H1 (cell line): ENCODE results near the gene TRAPPC3. TPM values are rescaled to one million over a fixed set of nuclear protein-coding genes. Genes with fewer than 3 reads are reported as not detected.

Experiments
- CTCF ChIA-PET: fragments of 300-600 bp; sonication (Branson Sonifier 250); formaldehyde crosslinking; loops from one replicate; lab custom pipeline; 2021; ENCODE audit not compliant: partially characterized antibody; lab: Charles Lee
- POLR2A ChIA-PET: fragments of 300-600 bp; sonication (Branson Sonifier 250); formaldehyde crosslinking; loops from one replicate; lab custom pipeline; 2021; ENCODE audit warnings: inconsistent platforms; ENCODE audit not compliant: partially characterized antibody; lab: Charles Lee
- DNase-seq, 2 experiments: peaks; one replicate each; pipeline versions ENCODE4 v3.0.0 to v3.0.0-alpha.2; 2010 to 2022; ENCODE audit warnings: low spot score in 2 of 2, low read depth in 1 of 2, mixed read lengths in 1 of 2
- FAIRE-seq: peaks from 2 replicates; lab custom pipeline; 2011; peaks lifted over from hg19 to GRCh38; lab: Jason Lieb, UNC
- H2AFZ ChIP-seq: 2 replicates; pipeline ENCODE4 v1.8.1; 2012; ENCODE audit warnings: low read length, inconsistent platforms
- H2AK5ac ChIP-seq: 2 replicates; pipeline ENCODE4 v1.6.1; 2013; ENCODE audit warnings: low read depth, low read length
- H2BK120ac ChIP-seq: replicated peaks from 2 replicates; pipeline ENCODE3; 2013; ENCODE audit warnings: low read depth, low read length, inconsistent platforms
- H2BK12ac ChIP-seq: 2 replicates; pipeline ENCODE4 v1.6.1; 2013; ENCODE audit warnings: low read depth, low read length
- H2BK15ac ChIP-seq: 2 replicates; pipeline ENCODE4 v1.6.1; 2013; ENCODE audit warnings: low read length
- H2BK20ac ChIP-seq: 2 replicates; pipeline ENCODE4 v1.6.1; 2013; ENCODE audit warnings: low read length
- H2BK5ac ChIP-seq: 2 replicates; pipeline ENCODE4 v1.6.1; 2013; ENCODE audit warnings: low read depth, low read length
- H3K14ac ChIP-seq: 2 replicates; pipeline ENCODE4 v1.6.1; 2013; ENCODE audit warnings: inconsistent platforms; ENCODE audit not compliant: insufficient read length
- H3K18ac ChIP-seq: 2 replicates; pipeline ENCODE4 v1.6.1; 2013; ENCODE audit warnings: low read length; ENCODE audit errors: extremely low read depth
- H3K23ac ChIP-seq: 2 replicates; pipeline ENCODE4 v1.6.1; 2013; ENCODE audit warnings: inconsistent platforms; ENCODE audit not compliant: insufficient read length
- H3K23me2 ChIP-seq: 2 replicates; pipeline ENCODE4 v1.6.1; 2013; ENCODE audit warnings: low read depth, low read length
- H3K27ac ChIP-seq: 2 replicates; pipeline ENCODE4 v1.6.1; 2011; ENCODE audit warnings: low read depth, low read length, inconsistent platforms
- H3K27me3 ChIP-seq, 4 experiments: replicated peaks in 1 of 4; 1 replicate in 1 of 4; 2 replicates in 3 of 4; pipeline versions ENCODE4 v1.6.1 to v1.8.1; 2011 to 2013; ENCODE audit warnings: low read length in 3 of 4, mild to moderate bottlenecking in 3 of 4, inconsistent platforms in 2 of 4, mixed read lengths in 2 of 4, moderate library complexity in 1 of 4; ENCODE audit not compliant: control insufficient read depth in 3 of 4, insufficient read depth in 3 of 4; ENCODE audit errors: extremely low read depth in 1 of 4
- H3K36me3 ChIP-seq, 4 experiments: 2 replicates each; pipeline versions ENCODE4 v1.6.1 to v1.8.1; 2011 to 2013; ENCODE audit warnings: mild to moderate bottlenecking in 4 of 4, low read length in 3 of 4, moderate library complexity in 2 of 4, control low read depth in 1 of 4, inconsistent platforms in 1 of 4; ENCODE audit not compliant: insufficient read depth in 4 of 4, control insufficient read depth in 2 of 4
- H3K4ac ChIP-seq: replicated peaks from 2 replicates; pipeline ENCODE3; 2013; ENCODE audit warnings: low read length, low read depth, mixed read lengths, inconsistent platforms; ENCODE audit not compliant: insufficient read length
- H3K4me1 ChIP-seq, 4 experiments: replicated peaks in 1 of 4; 1 replicate in 1 of 4; 2 replicates in 3 of 4; pipeline versions ENCODE4 v1.6.1 to v1.8.1; 2011 to 2013; ENCODE audit warnings: low read length in 3 of 4, inconsistent platforms in 2 of 4, mixed read lengths in 1 of 4; ENCODE audit not compliant: insufficient read depth in 4 of 4, control insufficient read depth in 3 of 4
- H3K4me2 ChIP-seq, 2 experiments: 2 replicates each; pipeline versions ENCODE4 v1.6.1 to v1.8.1; 2011 to 2013; ENCODE audit warnings: low read depth in 2 of 2, low read length in 2 of 2, control low read depth in 1 of 2, inconsistent platforms in 1 of 2, mild to moderate bottlenecking in 1 of 2; ENCODE audit not compliant: insufficient read depth in 1 of 2
- H3K4me3 ChIP-seq, 4 experiments: fragments of 200-600, 300-600 bp in 1 of 4; sonication (generic), shearing (Covaris generic), sonication (Bioruptor Twin) in 1 of 4; 2 replicates each; pipeline versions ENCODE4 v1.5.1 to v1.8.1; 2011 to 2016; ENCODE audit warnings: low read length in 4 of 4, low read depth in 3 of 4, control low read depth in 2 of 4, inconsistent platforms in 2 of 4, mild to moderate bottlenecking in 2 of 4, mixed read lengths in 1 of 4, moderate library complexity in 1 of 4; ENCODE audit not compliant: insufficient read depth in 2 of 4; ENCODE audit errors: extremely low read depth in 1 of 4
- H3K56ac ChIP-seq: replicated peaks from 2 replicates; pipeline ENCODE3; 2013; ENCODE audit warnings: low read depth, mild to moderate bottlenecking, mixed read lengths, low read length, inconsistent platforms; ENCODE audit not compliant: insufficient read length
- H3K79me1 ChIP-seq: 2 replicates; pipeline ENCODE4 v1.6.1; 2013; ENCODE audit warnings: low read depth, low read length, control low read depth
- H3K79me2 ChIP-seq, 2 experiments: 2 replicates each; pipeline versions ENCODE4 v1.6.1 to v1.8.1; 2012 to 2013; ENCODE audit warnings: low read length in 2 of 2, mild to moderate bottlenecking in 2 of 2, inconsistent platforms in 1 of 2; ENCODE audit not compliant: insufficient read depth in 2 of 2, control insufficient read depth in 1 of 2
- H3K9ac ChIP-seq, 4 experiments: replicated peaks in 1 of 4; 1 replicate in 1 of 4; 2 replicates in 3 of 4; pipeline versions ENCODE4 v1.6.1 to v1.8.1; 2011 to 2013; ENCODE audit warnings: low read depth in 3 of 4, low read length in 3 of 4, control low read depth in 2 of 4, mild to moderate bottlenecking in 2 of 4, moderate library complexity in 2 of 4, inconsistent platforms in 1 of 4; ENCODE audit errors: extremely low read depth in 1 of 4
- H3K9me3 ChIP-seq, 2 experiments: 2 replicates each; pipeline versions ENCODE4 v1.6.1 to v1.8.1; 2012 to 2013; ENCODE audit warnings: mild to moderate bottlenecking in 2 of 2, moderate library complexity in 2 of 2, control low read depth in 1 of 2, inconsistent platforms in 1 of 2, low read depth in 1 of 2, low read length in 1 of 2, mixed read lengths in 1 of 2; ENCODE audit not compliant: insufficient read depth in 2 of 2
- H4K20me1 ChIP-seq, 2 experiments: replicated peaks in 1 of 2; 2 replicates each; pipeline versions ENCODE3 to v1.8.1; 2011 to 2013; ENCODE audit warnings: inconsistent platforms in 2 of 2, low read length in 2 of 2, mild to moderate bottlenecking in 1 of 2; ENCODE audit not compliant: insufficient read depth in 2 of 2, control insufficient read depth in 1 of 2
- H4K5ac ChIP-seq: 2 replicates; pipeline ENCODE4 v1.6.1; 2013; ENCODE audit warnings: low read length, low read depth, mixed read lengths, inconsistent platforms; ENCODE audit not compliant: insufficient read length
- H4K8ac ChIP-seq: 2 replicates; pipeline ENCODE4 v1.8.0; 2013; ENCODE audit warnings: mild to moderate bottlenecking, moderate library complexity, low read length, inconsistent platforms; ENCODE audit not compliant: insufficient read depth; ENCODE audit errors: extremely low read depth
- H4K91ac ChIP-seq: replicated peaks from 2 replicates; pipeline ENCODE3; 2013; ENCODE audit warnings: low read length, mixed read lengths, inconsistent platforms; ENCODE audit not compliant: insufficient read length
- ATF2 ChIP-seq: IDR thresholded peaks from 2 replicates; pipeline ENCODE4 v1.6.1; 2012; ENCODE audit warnings: low read length, inconsistent platforms
- FOSL1 ChIP-seq: IDR thresholded peaks from 2 replicates; pipeline ENCODE4 v1.6.1; 2011; ENCODE audit warnings: mild to moderate bottlenecking, low read depth, low read length, moderate library complexity; ENCODE audit not compliant: insufficient read depth
- POLR2A ChIP-seq, 2 experiments: IDR thresholded peaks; 1 replicate in 1 of 2; 2 replicates in 1 of 2; pipeline ENCODE4 v1.6.1; 2011; ENCODE audit warnings: low read depth in 2 of 2, low read length in 2 of 2, mild to moderate bottlenecking in 2 of 2; ENCODE audit errors: control extremely low read depth in 1 of 2
- POLR2AphosphoS5 ChIP-seq: IDR thresholded peaks from 2 replicates; pipeline ENCODE4 v1.6.1; 2011; ENCODE audit warnings: low read depth, low read length
- TAF7 ChIP-seq: optimal IDR thresholded peaks from 2 replicates; pipeline ENCODE3; 2011; ENCODE audit warnings: low read depth, mild to moderate bottlenecking, inconsistent platforms, low read length, moderate library complexity, borderline replicate concordance
- WGBS, 2 experiments: shearing (Covaris generic) in 1 of 2; methylation state at CpG; one replicate each; pipeline versions ENCODE4 v1.1.6 to v1.1.7; 2013 to 2015; ENCODE audit warnings: low lambda C conversion rate in 2 of 2, mixed read lengths in 2 of 2, inconsistent platforms in 1 of 2, low coverage in 1 of 2, missing lambda C conversion rate in 1 of 2; ENCODE audit not compliant: insufficient replicate concordance in 2 of 2, insufficient coverage in 1 of 2, insufficient read length in 1 of 2; ENCODE audit errors: extremely low coverage in 1 of 2, missing lambda C conversion rate in 1 of 2; 5-methylcytosine and 5-hydroxymethylcytosine counted together
- polyA plus RNA-seq, 7 experiments: library from polyadenylated mRNA; depleted of rRNA in 3 of 7; stranded (reverse) in 5 of 7; unstranded in 2 of 7; fragments of >200 nt in 5 of 7; fragments of 200-250 nt in 2 of 7; gene quantifications; 1 replicate in 5 of 7; 2 replicates in 1 of 7; 4 replicates in 1 of 7; pipeline versions ENCODE4 v1.2.1 to v1.2.3, GENCODE V29; 2011 to 2013; ENCODE audit warnings: missing spikeins in 2 of 7, mixed read lengths in 2 of 7
- total RNA-seq: library from RNA; stranded (reverse); fragmentation: NEBNext Ultra II Directional; extraction: Animal tissue kit (Norgen Biotek cat#: 25700); gene quantifications from 2 replicates; pipeline ENCODE4 v1.2.1, GENCODE V29; 2021

TRAPPC3 gene
- total and polyA plus RNA-seq, 2 of the 8 experiments (the other 6 are each of a cell fraction or from before 2014, with no cell fraction given) = 47.8 to 51.0 TPM

- no peak overlapping the region for H2BK20ac ChIP-seq
- H2BK12ac ChIP-seq = no peak overlapping the region
- H2BK5ac ChIP-seq = no peak overlapping the region
- ChIA-PET POLR2A (no interaction called here), CTCF (interaction anchor here (0.6 to 20.9 kb wide), 4 partner anchors 9 to 37 kb away, joined by 3 to 738 read pairs (median 6); partner anchors contain the start of gene ADPRS)
- H3K4me2 ChIP-seq = no peak overlapping the region
- H3K27ac ChIP-seq = no peak overlapping the region
- no peak overlapping the region for H2BK15ac ChIP-seq
- no peaks in the 10 kb centered on the region for H3K23me2 ChIP-seq
- H3K36me3 ChIP-seq = peaks cover 0 to 3% (median 0%) of the 10 kb centered on the region in 4 experiments; a peak in 4 of 8 replicates
- H4K91ac ChIP-seq = no peak overlapping the region
- H4K20me1 ChIP-seq = peaks cover 0 to 2% of the 10 kb centered on the region in 2 experiments
- no peak overlapping the region for H2AK5ac ChIP-seq
- WGBS, 2 experiments = 86% methylated on average over 1 of the region's 1 CpG; no CpG with 5 or more reads in 1 of the 2 experiments
- no peak for DNase-seq
- H3K23ac ChIP-seq = no peak overlapping the region
- H2AFZ ChIP-seq = no peak overlapping the region
- 0 out of 2 replicates have a peak, but pooled peaks cover 4% of the 10 kb centered on the region for H3K79me1 ChIP-seq
- no peak for FAIRE-seq
- H3K4me1 ChIP-seq = no peaks in the 10 kb centered on the region
- no peak overlapping the region for H3K18ac ChIP-seq
- H3K79me2 ChIP-seq = no peaks in the 10 kb centered on the region
- no peak overlapping the region for H3K9ac ChIP-seq
- no peak overlapping the region for H4K5ac ChIP-seq
- H3K27me3 ChIP-seq = no peaks in the 10 kb centered on the region
- no peak overlapping the region for H4K8ac ChIP-seq
- no peak overlapping the region for H3K56ac ChIP-seq
- H3K9me3 ChIP-seq = no peaks in the 10 kb centered on the region
- no peak overlapping the region for H3K14ac ChIP-seq
- H3K4me3 ChIP-seq = no peak overlapping the region
- no peak overlapping the region for H3K4ac ChIP-seq
- H2BK120ac ChIP-seq = no peak overlapping the region
- TF ChIP-seq FOSL1 (no peak), TAF7 (no peak), POLR2A (IDR thresholded peaks at IDR 0.05; ENCODE audit: control extremely low read depth in 1 of 2, low read depth in 2 of 2, low read length in 2 of 2) (no peak), POLR2AphosphoS5 (no peak), ATF2 (no peak)
These were observed 7.2 kb downstream of the TRAPPC3 start for GRCh38 chr1:36142121-36142520.
